Measurements from ENCODE around the gene GABRR1.

The GABRR1 gene

GRCh38 chr6:89145091-89145955 is 71.8 kb downstream of the GABRR1 start:
- peaks cover 34% of the 10 kb centered on the region for H3K27me3 ChIP-seq (ENCODE audit: insufficient read depth, insufficient read length)
- no peaks in the 10 kb centered on the region for H3K9me3 ChIP-seq (ENCODE audit: insufficient read depth, low read length)
- H3K4me3 ChIP-seq (ENCODE audit: insufficient read length, low read depth): peak overlapping the region; percentile 69
- peaks cover 10% of the 10 kb centered on the region for H3K36me3 ChIP-seq (ENCODE audit: insufficient read depth, insufficient read length, low read length)
- H3K4me1 ChIP-seq (ENCODE audit: insufficient read depth, insufficient read length): no peaks in the 10 kb centered on the region
- no peak for TF ChIP-seq SUZ12 (IDR thresholded peaks at IDR 0.05; ENCODE audit: extremely low read depth, insufficient read depth, insufficient read length)
- no peak for TF ChIP-seq ZNF274 (IDR thresholded peaks at IDR 0.05; ENCODE audit: low read depth, low read length)
- no peak for TF ChIP-seq YY1 (IDR thresholded peaks at IDR 0.05; ENCODE audit: insufficient read depth, insufficient read length)
- H3K9ac ChIP-seq (ENCODE audit: insufficient read length, low read depth): peak overlapping the region; percentile 87
- no peak for DNase-seq (ENCODE audit: low read depth, low spot score)

- H3K9ac ChIP-seq (ENCODE audit: insufficient read length, low read depth): no peak overlapping the region
- TF ChIP-seq YY1 (IDR thresholded peaks at IDR 0.05; ENCODE audit: insufficient read depth, insufficient read length) (no peak), ZNF274 (IDR thresholded peaks at IDR 0.05; ENCODE audit: low read depth, low read length) (no peak), SUZ12 (IDR thresholded peaks at IDR 0.05; ENCODE audit: extremely low read depth, insufficient read depth, insufficient read length) (no peak)
- H3K27me3 ChIP-seq (ENCODE audit: insufficient read depth, insufficient read length): peaks cover 34% of the 10 kb centered on the region
- no peaks in the 10 kb centered on the region for H3K9me3 ChIP-seq (ENCODE audit: insufficient read depth, low read length)
- peaks cover 6% of the 10 kb centered on the region for H3K36me3 ChIP-seq (ENCODE audit: insufficient read depth, insufficient read length, low read length)
- no peak overlapping the region for H3K4me3 ChIP-seq (ENCODE audit: insufficient read length, low read depth)
- H3K4me1 ChIP-seq (ENCODE audit: insufficient read depth, insufficient read length): no peaks in the 10 kb centered on the region
- no peak for DNase-seq (ENCODE audit: low read depth, low spot score)
Measured at GRCh38 chr6:89144354-89144906, 72.7 kb downstream of the GABRR1 start.

GRCh38 chr6:89140347-89141156 is 76.6 kb downstream of the GABRR1 start:
- Histone ChIP-seq H3K4me1 (ENCODE audit: insufficient read depth, insufficient read length) (no peaks in the 10 kb centered on the region), H3K4me3 (ENCODE audit: insufficient read length, low read depth) (no peak overlapping the region), H3K36me3 (ENCODE audit: insufficient read depth, insufficient read length, low read length) (no peaks in the 10 kb centered on the region)

GRCh38 chr6:89139509-89140346 is 77.4 kb downstream of the GABRR1 start:
- H3K9me3 ChIP-seq (ENCODE audit: insufficient read depth, low read length): peaks cover 13% of the 10 kb centered on the region; the same call in 1 of the 2 replicates
- H3K9ac ChIP-seq (ENCODE audit: insufficient read length, low read depth): no peak overlapping the region
- H3K4me1 ChIP-seq (ENCODE audit: insufficient read depth, insufficient read length): no peaks in the 10 kb centered on the region
- TF ChIP-seq YY1 (IDR thresholded peaks at IDR 0.05; ENCODE audit: insufficient read depth, insufficient read length) (no peak), ZNF274 (IDR thresholded peaks at IDR 0.05; ENCODE audit: low read depth, low read length) (no peak), SUZ12 (IDR thresholded peaks at IDR 0.05; ENCODE audit: extremely low read depth, insufficient read depth, insufficient read length) (no peak)
- no peak for DNase-seq (ENCODE audit: low read depth, low spot score)
- no peaks in the 10 kb centered on the region for H3K36me3 ChIP-seq (ENCODE audit: insufficient read depth, insufficient read length, low read length)
- no peak overlapping the region for H3K4me3 ChIP-seq (ENCODE audit: insufficient read length, low read depth)
- peaks cover 34% of the 10 kb centered on the region for H3K27me3 ChIP-seq (ENCODE audit: insufficient read depth, insufficient read length)

More at GRCh38 chr6:89140347-89141156, 76.6 kb downstream of the GABRR1 start:
- Histone ChIP-seq H3K27me3 (ENCODE audit: insufficient read depth, insufficient read length) (peaks cover 39% of the 10 kb centered on the region), H3K9me3 (ENCODE audit: insufficient read depth, low read length) (peaks cover 5% of the 10 kb centered on the region; the same call in 1 of the 2 replicates), H3K9ac (ENCODE audit: insufficient read length, low read depth) (no peak overlapping the region)
- DNase-seq (ENCODE audit: low read depth, low spot score): no peak
- TF ChIP-seq ZNF274 (IDR thresholded peaks at IDR 0.05; ENCODE audit: low read depth, low read length): no peak

- no peak overlapping the region for H3K9ac ChIP-seq (ENCODE audit: insufficient read length, low read depth)
- no peaks in the 10 kb centered on the region for H3K36me3 ChIP-seq (ENCODE audit: insufficient read depth, insufficient read length, low read length)
- no peak for DNase-seq (ENCODE audit: low read depth, low spot score)
- no peak overlapping the region for H3K4me3 ChIP-seq (ENCODE audit: insufficient read length, low read depth)
- peaks cover 27% of the 10 kb centered on the region for H3K27me3 ChIP-seq (ENCODE audit: insufficient read depth, insufficient read length)
- no peaks in the 10 kb centered on the region for H3K4me1 ChIP-seq (ENCODE audit: insufficient read depth, insufficient read length)
- TF ChIP-seq SUZ12 (IDR thresholded peaks at IDR 0.05; ENCODE audit: extremely low read depth, insufficient read depth, insufficient read length) (no peak), ZNF274 (IDR thresholded peaks at IDR 0.05; ENCODE audit: low read depth, low read length) (no peak), YY1 (IDR thresholded peaks at IDR 0.05; ENCODE audit: insufficient read depth, insufficient read length) (no peak)
- peaks cover 28% of the 10 kb centered on the region for H3K9me3 ChIP-seq (ENCODE audit: insufficient read depth, low read length)
Measured at GRCh38 chr6:89138173-89138572, 79.0 kb downstream of the GABRR1 start.

- H3K4me3 ChIP-seq (ENCODE audit: insufficient read length, low read depth): no peak overlapping the region
- DNase-seq (ENCODE audit: low read depth, low spot score): no peak
- no peak overlapping the region for H3K9ac ChIP-seq (ENCODE audit: insufficient read length, low read depth)
- TF ChIP-seq YY1 (IDR thresholded peaks at IDR 0.05; ENCODE audit: insufficient read depth, insufficient read length) (no peak), SUZ12 (IDR thresholded peaks at IDR 0.05; ENCODE audit: extremely low read depth, insufficient read depth, insufficient read length) (no peak), ZNF274 (IDR thresholded peaks at IDR 0.05; ENCODE audit: low read depth, low read length) (no peak)
- no peaks in the 10 kb centered on the region for H3K4me1 ChIP-seq (ENCODE audit: insufficient read depth, insufficient read length)
- peaks cover 35% of the 10 kb centered on the region for H3K27me3 ChIP-seq (ENCODE audit: insufficient read depth, insufficient read length)
- peaks cover 46% of the 10 kb centered on the region for H3K9me3 ChIP-seq (ENCODE audit: insufficient read depth, low read length)
- no peaks in the 10 kb centered on the region for H3K36me3 ChIP-seq (ENCODE audit: insufficient read depth, insufficient read length, low read length)
Measured at GRCh38 chr6:89134723-89135122, 82.4 kb downstream of the GABRR1 start.

Measured in NT2/D1 (cell line).